Fibroblast of villous mesenchyme (primary cell): ENCODE results near the gene CYP2C19. TPM values are rescaled to one million over a fixed set of nuclear protein-coding genes. Genes with fewer than 3 reads are reported as not detected.

Experiments
- DNase-seq: peaks from one replicate; pipeline ENCODE4 v3.0.0-alpha.2; 2010; ENCODE audit warnings: low read depth
- H3K4me3 ChIP-seq: 2 replicates; pipeline ENCODE4 v1.5.1; 2011; ENCODE audit warnings: low read depth, mild to moderate bottlenecking, low read length
- CTCF ChIP-seq: IDR thresholded peaks from 2 replicates; pipeline ENCODE4 v1.5.1; 2012; ENCODE audit warnings: low read depth, mild to moderate bottlenecking, low read length; ENCODE audit not compliant: insufficient read depth
- total RNA-seq: library from RNA; depleted of rRNA; stranded (reverse); fragments of >200 nt; gene quantifications from 2 replicates; pipeline ENCODE4 v1.2.3, GENCODE V29; 2012

The CYP2C19 gene
- total RNA-seq, 1 donor, result 0.43 TPM

- DNase-seq, result no peak
- no peak for TF ChIP-seq CTCF
- no peak overlapping the region for H3K4me3 ChIP-seq
Measured at GRCh38 chr10:94846204-94846603, 83.7 kb downstream of the CYP2C19 start.

- no peak for TF ChIP-seq CTCF
- no peak overlapping the region for H3K4me3 ChIP-seq
Measured at GRCh38 chr10:94850766-94851165, 88.3 kb downstream of the CYP2C19 start.

GRCh38 chr10:94851263-94851662 is 88.8 kb downstream of the CYP2C19 start:
- no peak for DNase-seq
- H3K4me3 ChIP-seq, result no peak overlapping the region

More at GRCh38 chr10:94850766-94851165, 88.3 kb downstream of the CYP2C19 start:
- no peak for DNase-seq

GRCh38 chr10:94852438-94852837 is 90.0 kb downstream of the CYP2C19 start:
- no peak for TF ChIP-seq CTCF
- H3K4me3 ChIP-seq, result no peak overlapping the region

More at GRCh38 chr10:94851263-94851662, 88.8 kb downstream of the CYP2C19 start:
- TF ChIP-seq CTCF, result no peak

GRCh38 chr10:94853065-94853464 is 90.6 kb downstream of the CYP2C19 start:
- TF ChIP-seq CTCF, result no peak
- no peak for DNase-seq
- no peak overlapping the region for H3K4me3 ChIP-seq

More at GRCh38 chr10:94852438-94852837, 90.0 kb downstream of the CYP2C19 start:
- DNase-seq, result no peak

- no peak for DNase-seq
- no peak for TF ChIP-seq CTCF
- H3K4me3 ChIP-seq, result no peak overlapping the region
Measured at GRCh38 chr10:94858005-94858404, 95.5 kb downstream of the CYP2C19 start.

- DNase-seq, result no peak
- TF ChIP-seq CTCF, result no peak
- H3K4me3 ChIP-seq, result no peak overlapping the region
Measured at GRCh38 chr10:94859086-94859485, 96.6 kb downstream of the CYP2C19 start.
